Measurements from ENCODE around the gene FAT3.

FAT3 gene

GRCh38 chr11:92190535-92191206, 33.9 kb upstream of the FAT3 start:
- Histone ChIP-seq H2BK12ac (ENCODE audit: low read length) (no peak overlapping the region), H3K4ac (ENCODE audit: low read depth, low read length) (no peak overlapping the region), H3K4me2 (ENCODE audit: low read length) (no peak overlapping the region), H2BK120ac (ENCODE audit: insufficient read depth, low read length, poor library complexity) (no peak overlapping the region), H2BK5ac (ENCODE audit: low read depth, low read length, poor library complexity) (no peak overlapping the region), H3K9me3 (ENCODE audit: insufficient read depth, low read depth, low read length) (no peaks in the 10 kb centered on the region), H3K79me2 (ENCODE audit: control insufficient read depth, insufficient read depth, low read length, poor library complexity) (no peaks in the 10 kb centered on the region), H3K27ac (ENCODE audit: low read depth, low read length) (no peak overlapping the region), H3K27me3 (ENCODE audit: insufficient read depth, low read length) (no peaks in the 10 kb centered on the region), H3K79me1 (ENCODE audit: low read length) (no peaks in the 10 kb centered on the region), H3K4me3 (ENCODE audit: low read depth, low read length) (no peak overlapping the region), H3K9ac (ENCODE audit: low read length) (no peak overlapping the region), H4K91ac (ENCODE audit: low read depth, low read length) (no peak overlapping the region), H2AFZ (ENCODE audit: insufficient read depth, low read length, poor library complexity) (no peak overlapping the region), H3K18ac (ENCODE audit: low read length) (no peak overlapping the region), H4K8ac (ENCODE audit: low read depth, low read length) (no peak overlapping the region), H3K36me3 (ENCODE audit: control insufficient read depth in 1 of 2, insufficient read depth in 2 of 2, low read length in 2 of 2) (no peaks in the 10 kb centered on the region), H3K23ac (ENCODE audit: low read length) (no peak overlapping the region), H2AK5ac (ENCODE audit: low read length) (no peak overlapping the region), H4K12ac (ENCODE audit: low read depth, low read length) (no peak overlapping the region), H3K4me1 (ENCODE audit: control insufficient read depth in 1 of 2, insufficient read depth in 2 of 2, low read length in 2 of 2) (no peaks in the 10 kb centered on the region), H3K14ac (ENCODE audit: low read length) (no peak overlapping the region)
- no peak for DNase-seq
- no CpG with 5 or more reads among the region's 2 CpGs for WGBS (ENCODE audit: extremely low coverage, insufficient coverage, insufficient read length)

GRCh38 chr11:92192141-92192540, 32.5 kb upstream of the FAT3 start:
- H3K79me1 ChIP-seq (ENCODE audit: low read length), result no peaks in the 10 kb centered on the region
- H3K27me3 ChIP-seq (ENCODE audit: insufficient read depth, low read length), result no peaks in the 10 kb centered on the region
- H3K9me3 ChIP-seq (ENCODE audit: insufficient read depth, low read depth, low read length), result no peaks in the 10 kb centered on the region
- H3K9ac ChIP-seq (ENCODE audit: low read length), result no peak overlapping the region
- no peak overlapping the region for H4K91ac ChIP-seq (ENCODE audit: low read depth, low read length)
- H3K36me3 ChIP-seq (ENCODE audit: control insufficient read depth in 1 of 2, insufficient read depth in 2 of 2, low read length in 2 of 2), result no peaks in the 10 kb centered on the region
- H3K4me1 ChIP-seq (ENCODE audit: control insufficient read depth in 1 of 2, insufficient read depth in 2 of 2, low read length in 2 of 2), result no peaks in the 10 kb centered on the region
- H2BK120ac ChIP-seq (ENCODE audit: insufficient read depth, low read length, poor library complexity), result no peak overlapping the region
- DNase-seq, result no peak
- no peak overlapping the region for H2AK5ac ChIP-seq (ENCODE audit: low read length)
- H3K79me2 ChIP-seq (ENCODE audit: control insufficient read depth, insufficient read depth, low read length, poor library complexity), result no peaks in the 10 kb centered on the region
- H3K4ac ChIP-seq (ENCODE audit: low read depth, low read length), result no peak overlapping the region
- H2BK12ac ChIP-seq (ENCODE audit: low read length), result no peak overlapping the region
- H3K23ac ChIP-seq (ENCODE audit: low read length), result no peak overlapping the region
- no peak overlapping the region for H3K18ac ChIP-seq (ENCODE audit: low read length)
- H4K8ac ChIP-seq (ENCODE audit: low read depth, low read length), result no peak overlapping the region
- no peak overlapping the region for H3K14ac ChIP-seq (ENCODE audit: low read length)
- H2AFZ ChIP-seq (ENCODE audit: insufficient read depth, low read length, poor library complexity), result no peak overlapping the region
- H2BK5ac ChIP-seq (ENCODE audit: low read depth, low read length, poor library complexity), result no peak overlapping the region
- no peak overlapping the region for H4K12ac ChIP-seq (ENCODE audit: low read depth, low read length)
- no peak overlapping the region for H3K4me2 ChIP-seq (ENCODE audit: low read length)
- H3K4me3 ChIP-seq (ENCODE audit: low read depth, low read length), result no peak overlapping the region
- no peak overlapping the region for H3K27ac ChIP-seq (ENCODE audit: low read depth, low read length)

- Histone ChIP-seq H2BK5ac (ENCODE audit: low read depth, low read length, poor library complexity) (no peak overlapping the region), H4K8ac (ENCODE audit: low read depth, low read length) (no peak overlapping the region), H3K9ac (ENCODE audit: low read length) (no peak overlapping the region), H4K91ac (ENCODE audit: low read depth, low read length) (no peak overlapping the region), H3K4me3 (ENCODE audit: low read depth, low read length) (no peak overlapping the region), H2BK120ac (ENCODE audit: insufficient read depth, low read length, poor library complexity) (no peak overlapping the region), H3K4me2 (ENCODE audit: low read length) (no peak overlapping the region), H3K4ac (ENCODE audit: low read depth, low read length) (no peak overlapping the region), H3K36me3 (ENCODE audit: control insufficient read depth in 1 of 2, insufficient read depth in 2 of 2, low read length in 2 of 2) (no peaks in the 10 kb centered on the region), H2AK5ac (ENCODE audit: low read length) (no peak overlapping the region), H3K14ac (ENCODE audit: low read length) (no peak overlapping the region), H3K9me3 (ENCODE audit: insufficient read depth, low read depth, low read length) (no peaks in the 10 kb centered on the region), H2AFZ (ENCODE audit: insufficient read depth, low read length, poor library complexity) (no peak overlapping the region), H4K12ac (ENCODE audit: low read depth, low read length) (no peak overlapping the region), H2BK12ac (ENCODE audit: low read length) (no peak overlapping the region), H3K27ac (ENCODE audit: low read depth, low read length) (no peak overlapping the region), H3K4me1 (ENCODE audit: control insufficient read depth in 1 of 2, insufficient read depth in 2 of 2, low read length in 2 of 2) (no peaks in the 10 kb centered on the region), H3K23ac (ENCODE audit: low read length) (no peak overlapping the region), H3K79me2 (ENCODE audit: control insufficient read depth, insufficient read depth, low read length, poor library complexity) (no peaks in the 10 kb centered on the region), H3K27me3 (ENCODE audit: insufficient read depth, low read length) (no peaks in the 10 kb centered on the region), H3K79me1 (ENCODE audit: low read length) (no peaks in the 10 kb centered on the region), H3K18ac (ENCODE audit: low read length) (no peak overlapping the region)
- DNase-seq, result no peak
- WGBS (ENCODE audit: extremely low coverage, insufficient coverage, insufficient read length), result no CpG with 5 or more reads among the region's 1 CpG
Measured at GRCh38 chr11:92198268-92198667, 26.4 kb upstream of the FAT3 start.

GRCh38 chr11:92199991-92200390, 24.6 kb upstream of the FAT3 start:
- Histone ChIP-seq H2AFZ (ENCODE audit: insufficient read depth, low read length, poor library complexity) (no peak overlapping the region), H3K14ac (ENCODE audit: low read length) (no peak overlapping the region), H3K27ac (ENCODE audit: low read depth, low read length) (no peak overlapping the region), H3K9ac (ENCODE audit: low read length) (no peak overlapping the region), H4K12ac (ENCODE audit: low read depth, low read length) (no peak overlapping the region), H2BK5ac (ENCODE audit: low read depth, low read length, poor library complexity) (no peak overlapping the region), H3K18ac (ENCODE audit: low read length) (no peak overlapping the region), H4K8ac (ENCODE audit: low read depth, low read length) (no peak overlapping the region), H4K91ac (ENCODE audit: low read depth, low read length) (no peak overlapping the region), H3K9me3 (ENCODE audit: insufficient read depth, low read depth, low read length) (no peaks in the 10 kb centered on the region), H3K27me3 (ENCODE audit: insufficient read depth, low read length) (no peaks in the 10 kb centered on the region), H2BK120ac (ENCODE audit: insufficient read depth, low read length, poor library complexity) (no peak overlapping the region), H3K36me3 (ENCODE audit: control insufficient read depth in 1 of 2, insufficient read depth in 2 of 2, low read length in 2 of 2) (no peaks in the 10 kb centered on the region), H2AK5ac (ENCODE audit: low read length) (no peak overlapping the region), H3K4ac (ENCODE audit: low read depth, low read length) (no peak overlapping the region), H3K23ac (ENCODE audit: low read length) (no peak overlapping the region), H3K4me3 (ENCODE audit: low read depth, low read length) (no peak overlapping the region), H3K79me2 (ENCODE audit: control insufficient read depth, insufficient read depth, low read length, poor library complexity) (no peaks in the 10 kb centered on the region), H2BK12ac (ENCODE audit: low read length) (no peak overlapping the region), H3K4me1 (ENCODE audit: control insufficient read depth in 1 of 2, insufficient read depth in 2 of 2, low read length in 2 of 2) (no peaks in the 10 kb centered on the region), H3K4me2 (ENCODE audit: low read length) (no peak overlapping the region), H3K79me1 (ENCODE audit: low read length) (no peaks in the 10 kb centered on the region)
- no CpG with 5 or more reads among the region's 3 CpGs for WGBS (ENCODE audit: extremely low coverage, insufficient coverage, insufficient read length)
- no peak for DNase-seq
